ENCODE data around the gene NUDT9. TPM values are rescaled to one million over a fixed set of nuclear protein-coding genes. Genes with fewer than 3 reads are reported as not detected.
"Not testable (repeated sequence)": the region's sequence is repeated elsewhere in the genome, so short reads cannot be mapped to it uniquely, and the experiment has no call there.

Gene NUDT9
- total RNA-seq, 1 donor from 2014 or later, result 26.5 TPM

GRCh38 chr4:87387237-87387636, 35.1 kb upstream of the NUDT9 start:
- Mint-ChIP-seq H3K27ac (no peak overlapping the region), H3K27me3 (no peaks in the 10 kb centered on the region), H3K4me3 (no peak overlapping the region), H3K4me1 (ENCODE audit: unreplicated experiment) (peaks cover 28% of the 10 kb centered on the region), H3K9me3 (peaks cover 24% of the 10 kb centered on the region), H3K36me3 (peaks cover 33% of the 10 kb centered on the region)
- no peak for TF ChIP-seq CTCF (conservative IDR thresholded peaks at IDR 0.05)
- DNase-seq (ENCODE audit: extremely low spot score, unreplicated experiment), result no peak

- H3K4me1 Mint-ChIP-seq (ENCODE audit: unreplicated experiment), result peaks cover 28% of the 10 kb centered on the region
- H3K36me3 Mint-ChIP-seq, result peaks cover 28% of the 10 kb centered on the region
- peak overlapping the region; percentile 61 for H3K4me3 Mint-ChIP-seq
- peaks cover 15% of the 10 kb centered on the region for H3K9me3 Mint-ChIP-seq
- no peak for DNase-seq (ENCODE audit: extremely low spot score, unreplicated experiment)
- H3K27ac Mint-ChIP-seq, result no peak overlapping the region
- no peaks in the 10 kb centered on the region for H3K27me3 Mint-ChIP-seq
- no peak for TF ChIP-seq CTCF (conservative IDR thresholded peaks at IDR 0.05)
These were observed 33.5 kb upstream of the NUDT9 start for GRCh38 chr4:87388901-87389300.

- Mint-ChIP-seq H3K27ac (peak overlapping the region; percentile 94), H3K9me3 (peaks cover 15% of the 10 kb centered on the region), H3K36me3 (peaks cover 22% of the 10 kb centered on the region), H3K4me3 (peak overlapping the region; percentile 97), H3K4me1 (ENCODE audit: unreplicated experiment) (peaks cover 28% of the 10 kb centered on the region)
- H3K27me3 Mint-ChIP-seq; DNase-seq (ENCODE audit: extremely low spot score, unreplicated experiment): not testable (repeated sequence)
These were observed 32.3 kb upstream of the NUDT9 start for GRCh38 chr4:87390055-87390454.

GRCh38 chr4:87390551-87390890, 31.9 kb upstream of the NUDT9 start:
- DNase-seq (ENCODE audit: extremely low spot score, unreplicated experiment), result no peak
- no peaks in the 10 kb centered on the region for H3K27me3 Mint-ChIP-seq
- H3K27ac Mint-ChIP-seq, result peak overlapping the region; percentile 94
- H3K4me3 Mint-ChIP-seq, result peak overlapping the region; percentile 97
- peaks cover 28% of the 10 kb centered on the region for H3K4me1 Mint-ChIP-seq (ENCODE audit: unreplicated experiment)
- peaks cover 19% of the 10 kb centered on the region for H3K36me3 Mint-ChIP-seq
- H3K9me3 Mint-ChIP-seq, result peaks cover 15% of the 10 kb centered on the region
- no peak for TF ChIP-seq CTCF (conservative IDR thresholded peaks at IDR 0.05)

- Mint-ChIP-seq H3K27me3 (no peaks in the 10 kb centered on the region), H3K4me1 (ENCODE audit: unreplicated experiment) (peaks cover 28% of the 10 kb centered on the region), H3K27ac (peak within 1 kb of the TSS; percentile 94), H3K4me3 (peak within 1 kb of the TSS; percentile 97), H3K9me3 (peaks cover 15% of the 10 kb centered on the region), H3K36me3 (peaks cover 19% of the 10 kb centered on the region)
- TF ChIP-seq CTCF (conservative IDR thresholded peaks at IDR 0.05), result peak; percentile 46
- peak; percentile 83 for DNase-seq (ENCODE audit: extremely low spot score, unreplicated experiment)
These were observed 31.3 kb upstream of the NUDT9 start, which contains the start of gene HSD17B11 for GRCh38 chr4:87390891-87391575. Gene HSD17B11 (minus strand): TSS chr4:87391188. CDS start chr4:87391070, 118 bp downstream.

GRCh38 chr4:87391576-87392054, 30.8 kb upstream of the NUDT9 start:
- DNase-seq (ENCODE audit: extremely low spot score, unreplicated experiment), result no peak
- Mint-ChIP-seq H3K9me3 (peaks cover 15% of the 10 kb centered on the region), H3K4me1 (ENCODE audit: unreplicated experiment) (peaks cover 28% of the 10 kb centered on the region), H3K27me3 (no peaks in the 10 kb centered on the region), H3K4me3 (peak overlapping the region; percentile 97), H3K27ac (peak overlapping the region; percentile 94), H3K36me3 (peaks cover 19% of the 10 kb centered on the region)
- TF ChIP-seq CTCF (conservative IDR thresholded peaks at IDR 0.05), result no peak
